ENCODE data around the gene CD72.

GRCh38 chr9:35658137-35658967, 40.1 kb upstream of the CD72 start, which contains the start of gene CCDC107:
- TF ChIP-seq ZNF157 (tag by site-specific recombination; IDR thresholded peaks at IDR 0.05), result no peak
- no peak for TF ChIP-seq ZNF311 (tag by site-specific recombination; IDR thresholded peaks at IDR 0.05; ENCODE audit: borderline replicate concordance)
- no peak for TF ChIP-seq ZNF10 (tag by site-specific recombination; IDR thresholded peaks at IDR 0.05)
- TF ChIP-seq PBX3 (CRISPR knock-in tag; IDR thresholded peaks at IDR 0.05), result 0 out of 2 replicates have a peak, but pooled peaks have one; percentile 47
- TF ChIP-seq ZNF449 (tag by site-specific recombination; IDR thresholded peaks at IDR 0.05), result no peak; the same call in 1 of the 2 replicates
- peak; percentile 83 for TF ChIP-seq YY1 (tag by site-specific recombination; IDR thresholded peaks at IDR 0.05)
- peak; percentile 90 for TF ChIP-seq REST (tag by site-specific recombination; IDR thresholded peaks at IDR 0.05)
- no peak for TF ChIP-seq ZNF114 (tag by site-specific recombination; IDR thresholded peaks at IDR 0.05)
- peak; percentile 94 for TF ChIP-seq CTCF (tag by site-specific recombination; IDR thresholded peaks at IDR 0.05)
- no peak; the same call in 1 of the 2 replicates for TF ChIP-seq ZNF561 (tag by site-specific recombination; IDR thresholded peaks at IDR 0.05; ENCODE audit: borderline replicate concordance)
- TF ChIP-seq ZNF274 (IDR thresholded peaks at IDR 0.05; ENCODE audit: low read length), result no peak
- no peak for TF ChIP-seq ZNF274 (tag by site-specific recombination; IDR thresholded peaks at IDR 0.05; ENCODE audit: borderline replicate concordance)
- TF ChIP-seq ZNF138 (tag by site-specific recombination; IDR thresholded peaks at IDR 0.05; ENCODE audit: borderline replicate concordance), result no peak
- no peak for TF ChIP-seq ZNF629 (tag by site-specific recombination; IDR thresholded peaks at IDR 0.05)
- no peak for TF ChIP-seq ZNF513 (tag by site-specific recombination; IDR thresholded peaks at IDR 0.05)

Measured in HEK293 (cell line).